ENCODE measurements around the gene SSTR5.
"Not testable (repeated sequence)": the region's sequence is repeated elsewhere in the genome, so short reads cannot be mapped to it uniquely, and the experiment has no call there.

The SSTR5 gene

DNA sequence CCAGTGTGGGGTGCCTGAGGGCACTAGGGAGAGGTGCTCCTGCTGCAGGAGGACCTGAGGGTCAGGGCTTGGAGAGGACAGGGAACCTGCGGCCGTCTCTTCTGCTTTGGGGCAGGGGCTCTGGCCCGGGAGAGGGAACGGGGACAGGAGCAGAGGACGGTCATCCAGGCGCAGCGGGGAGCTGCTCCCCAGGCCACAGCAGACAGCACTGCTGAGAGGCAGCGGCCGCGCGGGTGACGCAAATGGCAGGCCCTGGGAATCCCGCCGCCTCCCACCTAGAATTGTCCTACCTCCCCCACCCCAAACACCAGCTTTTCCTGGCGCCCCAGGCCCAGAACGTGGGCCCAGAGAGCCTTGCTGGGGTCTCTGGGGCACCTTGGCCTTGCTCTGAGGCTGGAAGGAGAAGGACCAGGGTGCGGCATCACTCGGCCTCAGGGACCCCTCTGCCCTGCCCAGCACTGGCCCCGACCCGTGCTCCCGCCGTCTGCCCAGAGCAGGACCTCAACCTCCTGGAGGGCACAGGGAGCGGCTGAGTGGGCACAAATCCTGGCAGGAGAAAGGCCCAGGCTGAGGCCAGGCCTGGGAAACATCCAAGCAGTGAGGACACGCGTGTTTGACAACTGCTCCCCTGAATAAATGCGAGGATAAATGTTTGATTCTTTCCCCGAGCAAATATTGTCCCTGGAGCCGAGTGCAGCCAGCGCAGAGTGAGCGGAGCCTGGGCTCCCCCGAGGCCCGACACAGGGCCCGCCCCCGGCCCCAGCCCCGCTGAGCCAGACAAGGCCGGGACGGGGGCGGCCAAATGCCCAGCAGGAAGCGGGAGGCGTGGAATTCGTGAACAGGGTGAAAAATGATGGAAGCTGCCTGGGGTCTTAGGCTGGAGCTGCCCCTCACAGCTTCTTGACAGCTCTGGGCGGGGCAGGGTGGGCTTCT, 8.5 kb downstream of the SSTR5 start:
- TF ChIP-seq, protein P1, sequence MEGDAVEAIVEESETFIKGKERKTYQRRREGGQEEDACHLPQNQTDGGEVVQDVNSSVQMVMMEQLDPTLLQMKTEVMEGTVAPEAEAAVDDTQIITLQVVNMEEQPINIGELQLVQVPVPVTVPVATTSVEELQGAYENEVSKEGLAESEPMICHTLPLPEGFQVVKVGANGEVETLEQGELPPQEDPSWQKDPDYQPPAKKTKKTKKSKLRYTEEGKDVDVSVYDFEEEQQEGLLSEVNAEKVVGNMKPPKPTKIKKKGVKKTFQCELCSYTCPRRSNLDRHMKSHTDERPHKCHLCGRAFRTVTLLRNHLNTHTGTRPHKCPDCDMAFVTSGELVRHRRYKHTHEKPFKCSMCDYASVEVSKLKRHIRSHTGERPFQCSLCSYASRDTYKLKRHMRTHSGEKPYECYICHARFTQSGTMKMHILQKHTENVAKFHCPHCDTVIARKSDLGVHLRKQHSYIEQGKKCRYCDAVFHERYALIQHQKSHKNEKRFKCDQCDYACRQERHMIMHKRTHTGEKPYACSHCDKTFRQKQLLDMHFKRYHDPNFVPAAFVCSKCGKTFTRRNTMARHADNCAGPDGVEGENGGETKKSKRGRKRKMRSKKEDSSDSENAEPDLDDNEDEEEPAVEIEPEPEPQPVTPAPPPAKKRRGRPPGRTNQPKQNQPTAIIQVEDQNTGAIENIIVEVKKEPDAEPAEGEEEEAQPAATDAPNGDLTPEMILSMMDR (IDR thresholded peaks at IDR 0.05; ENCODE audit: low read depth, low read length, missing control alignments): no peak
- no peak overlapping the region for H3K4me3 ChIP-seq (ENCODE audit: low read depth, low read length)
- DNase-seq (ENCODE audit: low read depth): no peak
- in situ Hi-C loops (cut with HindIII; ENCODE audit: low sequenced_read_pairs): no loop called here

DNA sequence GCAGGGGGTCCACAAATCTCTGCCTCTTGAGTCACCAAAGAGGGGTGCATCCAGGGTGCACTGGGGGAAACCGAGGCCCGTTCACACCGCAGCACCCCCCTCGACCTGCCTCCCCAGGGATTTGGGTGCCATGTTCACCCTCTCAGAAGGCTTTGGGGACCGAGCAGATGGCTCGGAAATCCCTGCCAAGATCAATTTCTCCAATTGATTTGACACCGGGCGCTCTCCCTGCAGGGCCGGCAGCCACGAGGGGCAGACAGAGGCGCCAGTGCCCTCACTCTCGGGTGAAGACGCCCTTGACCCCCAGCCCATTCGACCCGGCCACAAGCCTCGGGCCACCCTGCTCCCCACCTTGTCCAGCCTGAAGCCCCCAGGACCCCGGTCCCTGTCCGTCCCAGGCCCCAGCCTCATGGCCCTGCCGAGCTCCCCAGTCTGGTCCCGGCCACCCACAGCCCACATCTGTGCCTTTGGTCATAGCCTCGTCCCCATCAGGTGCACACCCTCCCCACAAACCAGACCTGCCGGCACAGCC, 9.3 kb downstream of the SSTR5 start:
- no peak for DNase-seq (ENCODE audit: low read depth)
- TF ChIP-seq, protein P1 (IDR thresholded peaks at IDR 0.05; ENCODE audit: low read depth, low read length, missing control alignments): no peak
- H3K4me3 ChIP-seq (ENCODE audit: low read depth, low read length): no peak overlapping the region
- in situ Hi-C loops (cut with HindIII; ENCODE audit: low sequenced_read_pairs): no loop called here

DNA sequence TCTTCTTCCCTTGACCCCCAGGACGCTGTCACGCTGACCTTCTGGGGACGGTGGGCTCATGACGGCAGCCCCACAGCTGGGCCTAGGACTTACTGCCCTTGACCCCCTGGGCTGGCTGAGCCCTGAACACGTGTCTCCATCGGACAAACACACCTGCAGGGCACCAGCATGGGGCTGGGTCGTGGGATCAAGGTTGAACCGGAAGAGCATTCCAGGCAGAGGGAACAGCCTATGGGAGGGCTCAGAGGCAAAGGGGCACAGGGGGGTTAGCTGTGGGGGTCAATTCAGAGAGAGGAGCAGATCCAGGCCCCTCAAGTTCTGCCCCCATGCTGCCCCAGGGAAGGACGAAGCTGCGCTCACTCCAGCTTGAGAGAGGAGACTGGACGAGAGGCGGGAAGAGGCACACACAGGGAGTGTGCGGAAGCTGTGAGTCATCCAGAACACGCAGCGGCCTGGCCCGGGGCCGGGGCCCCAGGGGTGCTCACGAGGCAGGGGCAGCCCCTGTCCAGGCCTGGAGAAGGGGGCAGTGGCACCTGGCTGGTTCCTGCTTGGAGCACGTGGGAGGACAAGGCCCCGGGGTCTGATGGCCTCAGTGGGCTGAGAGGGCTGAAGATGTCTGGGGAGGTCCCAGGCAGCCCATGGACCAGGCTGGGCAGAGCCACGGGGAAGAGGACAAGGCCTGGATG, 9.9 kb downstream of the SSTR5 start:
- DNase-seq (ENCODE audit: low read depth): no peak
- in situ Hi-C loops (cut with HindIII; ENCODE audit: low sequenced_read_pairs): no loop called here

DNA sequence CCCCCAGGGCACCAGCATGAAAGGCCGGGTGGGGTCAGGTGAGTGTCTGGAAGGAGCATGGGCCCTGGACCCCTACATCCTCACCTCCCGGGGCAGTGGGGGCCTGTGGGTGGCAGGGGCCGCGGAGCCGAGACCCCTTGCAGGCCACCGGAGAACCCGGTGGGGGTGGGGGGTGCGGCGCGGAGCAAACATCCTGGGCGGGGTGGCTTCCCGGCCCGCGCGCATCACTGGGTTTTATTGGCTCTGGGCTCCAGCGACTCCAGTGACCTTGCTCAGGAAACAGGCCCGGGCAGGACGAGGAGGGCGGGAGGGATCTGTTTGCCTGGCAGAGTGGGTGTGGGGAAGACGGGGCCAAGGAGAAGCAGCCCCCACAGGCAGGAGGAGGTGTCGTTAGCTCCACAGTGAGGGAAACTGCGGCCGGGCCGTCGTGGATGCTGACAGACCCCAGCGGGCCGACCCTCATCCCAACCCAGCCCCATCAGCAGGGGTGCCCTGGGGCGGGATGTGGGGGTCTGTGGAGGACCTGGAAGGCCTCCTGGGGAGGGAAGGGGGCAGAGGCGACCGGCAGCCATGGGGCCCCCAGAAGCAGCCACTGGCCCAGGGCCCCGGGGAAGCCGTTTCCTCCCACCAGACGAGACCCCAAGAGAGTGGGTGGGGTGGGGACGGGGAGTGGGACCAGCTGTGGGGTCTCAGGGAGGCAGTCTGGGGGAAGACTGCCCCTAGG, 10.6 kb downstream of the SSTR5 start:
- DNase-seq (ENCODE audit: low read depth): no peak
- H3K4me3 ChIP-seq (ENCODE audit: low read depth, low read length): no peak overlapping the region
- TF ChIP-seq, protein P1 (IDR thresholded peaks at IDR 0.05; ENCODE audit: low read depth, low read length, missing control alignments): no peak
- in situ Hi-C loops (cut with HindIII; ENCODE audit: low sequenced_read_pairs): no loop called here

More for the DNA sequence above, 9.9 kb downstream of the SSTR5 start:
- TF ChIP-seq, protein P1 (IDR thresholded peaks at IDR 0.05; ENCODE audit: low read depth, low read length, missing control alignments): no peak
- H3K4me3 ChIP-seq (ENCODE audit: low read depth, low read length): no peak overlapping the region

DNA sequence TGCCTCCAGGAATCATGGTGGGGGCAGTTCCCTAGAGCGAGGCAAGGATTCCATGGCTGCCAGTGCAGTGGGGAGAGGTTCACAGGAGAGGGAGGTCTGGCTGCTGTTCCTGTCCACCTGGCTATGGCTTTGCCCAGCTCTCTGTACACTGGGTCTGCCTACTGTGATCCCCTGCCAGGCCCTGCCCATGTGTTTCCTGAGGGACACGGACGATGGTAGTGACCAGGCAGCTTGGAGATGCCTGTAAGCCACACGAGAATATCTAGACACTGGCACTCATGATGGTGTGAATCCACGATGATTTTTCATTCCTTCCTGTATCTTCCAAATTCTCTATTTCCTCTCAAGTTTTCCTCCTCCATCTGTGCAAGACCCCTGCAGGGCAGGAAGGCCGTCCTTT, 12.4 kb downstream of the SSTR5 start:
- no peak for DNase-seq (ENCODE audit: low read depth)
- H3K4me3 ChIP-seq (ENCODE audit: low read depth, low read length): no peak overlapping the region
- TF ChIP-seq, protein P1 (IDR thresholded peaks at IDR 0.05; ENCODE audit: low read depth, low read length, missing control alignments): no peak
- in situ Hi-C loops (cut with HindIII; ENCODE audit: low sequenced_read_pairs): no loop called here

DNA sequence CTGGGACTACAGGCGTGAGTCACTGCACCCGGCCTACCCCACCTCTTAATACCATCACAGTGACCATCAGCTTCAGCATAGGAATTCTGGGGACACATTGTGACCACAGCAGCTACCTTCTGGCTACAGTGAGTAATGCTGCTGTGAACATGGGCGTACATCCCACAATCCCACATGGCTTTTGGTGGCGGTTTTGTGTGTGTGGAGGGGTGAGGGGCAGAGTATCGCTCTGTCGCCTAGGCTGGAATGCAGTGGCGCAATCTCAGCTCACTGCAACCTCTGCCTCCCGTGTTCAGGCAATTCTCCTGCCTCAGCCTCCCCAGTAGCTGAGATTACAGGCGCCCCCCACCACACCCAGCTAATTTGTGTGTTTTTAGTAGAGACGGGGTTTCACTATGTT, 13.9 kb downstream of the SSTR5 start:
- H3K4me3 ChIP-seq (ENCODE audit: low read depth, low read length); in situ Hi-C loops (cut with HindIII; ENCODE audit: low sequenced_read_pairs); DNase-seq (ENCODE audit: low read depth): not testable (repeated sequence)
